Activated naive CD8-positive, alpha-beta T cell treated with anti-CD3 and anti-CD28 coated beads, Interleukin-2, amount 50 U/mL, for 24 hours (primary cell): ENCODE measurements around the gene IP6K1.

ENCODE experiments used
- ATAC-seq: fragments of 150-1000 bp; cut with Tn5 transposase; one replicate; pipeline ENCODE4 v1.10.0; 2021
- DNase-seq: peaks from one replicate; pipeline ENCODE4 v3.0.0; 2021
- H3K27ac Mint-ChIP-seq: one replicate; pipeline ENCODE4 v1.8.0; 2021; ENCODE audit warnings: mild to moderate bottlenecking, mixed read lengths
- H3K27me3 Mint-ChIP-seq: one replicate; pipeline ENCODE4 v1.8.0; 2021; ENCODE audit warnings: mixed read lengths
- H3K36me3 Mint-ChIP-seq: one replicate; pipeline ENCODE4 v1.8.0; 2021; ENCODE audit warnings: low read depth, mixed read lengths
- H3K4me1 Mint-ChIP-seq: one replicate; pipeline ENCODE4 v1.8.0; 2021; ENCODE audit warnings: mixed read lengths
- H3K4me3 Mint-ChIP-seq: one replicate; pipeline ENCODE4 v1.8.0; 2021; ENCODE audit warnings: mild to moderate bottlenecking, moderate library complexity, mixed read lengths
- H3K9me3 Mint-ChIP-seq: one replicate; pipeline ENCODE4 v1.8.0; 2021; ENCODE audit warnings: mixed read lengths

The IP6K1 gene

DNA sequence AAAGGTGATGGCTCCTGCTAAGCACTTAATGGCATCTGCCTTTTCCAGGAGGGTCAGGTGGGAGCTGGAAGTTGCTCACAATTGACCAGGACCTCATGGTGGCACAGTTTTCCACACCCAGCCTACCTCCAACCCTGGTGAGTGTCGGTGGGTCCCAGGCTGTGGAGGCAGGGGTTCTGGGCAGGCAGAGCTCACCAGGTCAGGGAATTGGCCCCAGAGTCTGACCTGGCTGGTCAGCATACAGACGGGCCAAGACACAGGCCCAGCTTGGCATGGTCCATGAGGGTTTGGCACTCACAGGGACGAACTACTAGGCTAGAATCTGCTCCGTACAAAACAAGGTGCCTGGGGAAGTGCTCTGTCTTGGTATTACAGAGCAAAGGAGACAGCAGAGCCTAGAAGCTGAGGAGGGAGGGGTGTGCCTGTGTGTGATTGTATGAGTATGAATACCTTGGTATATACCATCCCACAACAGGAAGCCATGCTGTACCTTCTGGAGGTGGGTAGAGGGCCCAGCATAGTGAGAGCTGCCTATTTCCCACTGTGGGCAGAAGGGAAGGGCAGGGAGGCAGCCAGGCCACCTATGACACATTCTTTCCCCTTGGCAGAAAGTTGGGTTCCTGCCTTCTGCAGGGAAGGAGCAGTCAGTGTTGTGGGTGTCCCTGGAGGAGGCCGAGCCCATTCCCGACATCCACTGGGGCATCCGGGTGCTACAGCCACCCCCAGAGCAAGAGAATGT is 105.7 kb downstream of the IP6K1 start:
- Mint-ChIP-seq H3K36me3 (peaks cover 32% of the 10 kb centered on the region), H3K4me1 (peaks cover 13% of the 10 kb centered on the region), H3K9me3 (no peaks in the 10 kb centered on the region), H3K4me3 (no peak overlapping the region), H3K27ac (peak overlapping the region; percentile 46), H3K27me3 (no peaks in the 10 kb centered on the region)
- peak; percentile 35 for ATAC-seq
- no peak for DNase-seq

- Mint-ChIP-seq H3K36me3 (peaks cover 28% of the 10 kb centered on the region), H3K4me1 (peaks cover 35% of the 10 kb centered on the region), H3K4me3 (peak overlapping the region; percentile 91), H3K27ac (no peak overlapping the region), H3K27me3 (no peaks in the 10 kb centered on the region), H3K9me3 (no peaks in the 10 kb centered on the region)
- DNase-seq, result no peak
- no peak for ATAC-seq
Measured at GRCh38 chr3:49675912-49676311, 110.4 kb downstream of the IP6K1 start.

DNA sequence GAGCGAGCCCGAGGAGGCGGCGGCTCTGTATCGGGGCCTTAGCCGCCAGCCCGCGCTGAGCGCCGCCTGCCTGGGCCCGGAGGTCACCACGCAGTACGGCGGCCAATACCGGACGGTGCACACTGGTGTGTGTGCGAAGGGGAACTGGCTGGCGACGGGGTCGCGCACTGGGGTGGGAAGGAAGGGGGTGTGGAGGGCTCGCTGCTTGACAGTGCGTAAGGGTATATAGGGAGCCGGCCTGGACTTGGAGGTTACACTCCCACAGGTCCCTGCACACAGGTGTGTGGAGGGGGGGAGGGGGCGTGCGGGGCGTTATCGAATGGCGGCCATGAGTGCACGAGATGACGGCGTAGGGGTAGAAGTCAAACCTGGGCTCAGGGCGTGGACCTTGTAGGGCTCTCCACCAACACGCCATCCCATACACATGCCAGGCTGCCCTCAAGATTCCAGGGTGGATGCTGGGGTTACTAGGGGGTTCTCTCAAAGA is 111.8 kb downstream of the IP6K1 start:
- peak overlapping the region; percentile 22 for H3K27ac Mint-ChIP-seq

More for the DNA sequence above, 111.8 kb downstream of the IP6K1 start:
- peak overlapping the region; percentile 91 for H3K4me3 Mint-ChIP-seq
- H3K9me3 Mint-ChIP-seq, result no peaks in the 10 kb centered on the region
- ATAC-seq (peak; percentile 7), DNase-seq (no peak)
- peaks cover 35% of the 10 kb centered on the region for H3K4me1 Mint-ChIP-seq
- peaks cover 22% of the 10 kb centered on the region for H3K36me3 Mint-ChIP-seq
- H3K27me3 Mint-ChIP-seq, result no peaks in the 10 kb centered on the region
